Fibroblast of skin of scalp (primary cell): ENCODE measurements around the gene SMARCD3. TPM values are rescaled to one million over a fixed set of nuclear protein-coding genes. Genes with fewer than 3 reads are reported as not detected.
A peak's percentile ranks its signal among the peaks of the same experiment; 100 is the strongest.

ENCODE experiments used
- DNase-seq: peaks from one replicate; pipeline ENCODE4 v3.0.0-alpha.2; 2013
- polyA plus RNA-seq, 2 experiments: library from polyadenylated mRNA; unstranded; fragments of 120-200 nt; gene quantifications; one replicate each; pipeline ENCODE4 v1.2.1, GENCODE V29; 2013; ENCODE audit not compliant: insufficient read length in 2 of 2

The SMARCD3 gene
- polyA plus RNA-seq (2013, experiment 1 of 2; ENCODE audit: insufficient read length), result 77.1 TPM
- polyA plus RNA-seq (2013, experiment 2 of 2; ENCODE audit: insufficient read length), result 79.7 TPM

GRCh38 chr7:151248346-151249033 lies at the start of gene SMARCD3:
Gene SMARCD3, minus strand, starts transcription at chr7:151248694. Its CDS starts 132 bp downstream, at chr7:151248562.
- DNase-seq, result peak; percentile 73

- DNase-seq, result no peak
Observed at GRCh38 chr7:151296202-151296992, 47.9 kb upstream of the SMARCD3 start.

- DNase-seq, result no peak
Observed at GRCh38 chr7:151292850-151293249, 44.4 kb upstream of the SMARCD3 start.

GRCh38 chr7:151291206-151291605 lies 42.7 kb upstream of the SMARCD3 start:
- no peak for DNase-seq

- DNase-seq, result no peak
Observed at GRCh38 chr7:151290355-151290760, 41.9 kb upstream of the SMARCD3 start.

- no peak for DNase-seq
Observed at GRCh38 chr7:151289891-151290290, 41.4 kb upstream of the SMARCD3 start.

GRCh38 chr7:151286148-151286547 lies 37.7 kb upstream of the SMARCD3 start:
- DNase-seq, result peak; percentile 36

GRCh38 chr7:151283302-151283701 lies 34.8 kb upstream of the SMARCD3 start:
- no peak for DNase-seq

GRCh38 chr7:151282111-151282510 lies 33.6 kb upstream of the SMARCD3 start:
- no peak for DNase-seq

- no peak for DNase-seq
Observed at GRCh38 chr7:151281686-151282085, 33.2 kb upstream of the SMARCD3 start.

GRCh38 chr7:151280388-151281019 lies 32.0 kb upstream of the SMARCD3 start:
- DNase-seq, result no peak

GRCh38 chr7:151279868-151280267 lies 31.4 kb upstream of the SMARCD3 start:
- DNase-seq, result no peak

GRCh38 chr7:151278949-151279348 lies 30.5 kb upstream of the SMARCD3 start:
- DNase-seq, result no peak

- no peak for DNase-seq
Observed at GRCh38 chr7:151277631-151278030, 29.1 kb upstream of the SMARCD3 start.

- peak; percentile 61 for DNase-seq
Observed at GRCh38 chr7:151276666-151277590, 28.4 kb upstream of the SMARCD3 start.

GRCh38 chr7:151275813-151276577 lies 27.5 kb upstream of the SMARCD3 start:
- DNase-seq, result no peak

GRCh38 chr7:151274936-151275812 lies 26.7 kb upstream of the SMARCD3 start:
- DNase-seq, result no peak

- no peak for DNase-seq
Observed at GRCh38 chr7:151274396-151274795, 25.9 kb upstream of the SMARCD3 start.

GRCh38 chr7:151273651-151274390 lies 25.3 kb upstream of the SMARCD3 start:
- no peak for DNase-seq

GRCh38 chr7:151272877-151273276 lies 24.4 kb upstream of the SMARCD3 start:
- no peak for DNase-seq
